Tibial nerve (tissue), 4 donors: ENCODE measurements around the gene PIP4K2C. TPM values are rescaled to one million over a fixed set of nuclear protein-coding genes. Genes with fewer than 3 reads are reported as not detected.

ENCODE experiments used
- DNase-seq, 2 donors: peaks; one replicate each; pipeline ENCODE4 v3.0.0-alpha.2; 2019; ENCODE audit warnings: low spot score in 2 of 2
- H3K27ac ChIP-seq, 4 donors: fragments of 200-600 bp; sonication (generic) in 3 of 4; one replicate each; pipeline ENCODE4 v1.5.1; 2017 to 2019; ENCODE audit warnings: mild to moderate bottlenecking in 1 of 4
- H3K27me3 ChIP-seq, 2 donors: fragments of 200-600 bp; sonication (generic) in 1 of 2; one replicate each; pipeline versions ENCODE4 v1.5.1 to v1.6.0; 2017 to 2019
- H3K36me3 ChIP-seq, 3 donors: fragments of 200-600 bp; sonication (generic); one replicate each; pipeline ENCODE4 v1.5.1; 2018 to 2019
- H3K4me1 ChIP-seq, 4 donors: fragments of 200-600 bp; sonication (generic) in 3 of 4; one replicate each; pipeline ENCODE4 v1.5.1; 2017 to 2019
- H3K4me3 ChIP-seq, 4 donors: fragments of 200-600 bp; sonication (generic) in 3 of 4; one replicate each; pipeline ENCODE4 v1.5.1; 2017 to 2019; ENCODE audit warnings: mild to moderate bottlenecking in 1 of 4, moderate library complexity in 1 of 4
- H3K9me3 ChIP-seq, 4 donors: fragments of 200-600 bp; sonication (generic) in 3 of 4; one replicate each; pipeline ENCODE4 v1.5.1; 2017 to 2019
- EP300 ChIP-seq, 2 donors: sonication (generic); formaldehyde crosslinking; IDR thresholded peaks; one replicate each; pipeline ENCODE4 v1.6.1; 2017; ENCODE audit warnings: antibody characterized with exemption in 2 of 2, mild to moderate bottlenecking in 1 of 2
- POLR2A ChIP-seq, 2 donors: fragments of 450-650 bp; IDR thresholded peaks; one replicate each; pipeline ENCODE4 v1.6.1; 2017; ENCODE audit warnings: antibody characterized with exemption in 2 of 2, mild to moderate bottlenecking in 2 of 2, moderate library complexity in 2 of 2
- WGBS, 2 donors: methylation state at CpG; one replicate each; pipeline ENCODE4 v1.1.5; 2018; 5-methylcytosine and 5-hydroxymethylcytosine counted together
- total RNA-seq, 4 donors: library from RNA; depleted of rRNA; stranded (reverse); fragments of >200 nt; gene quantifications; one replicate each; pipeline ENCODE4 v1.1.0, GENCODE V29; 2016
- TF ChIP-seq, protein P1 (sequence below), 5 experiments: fragments of 200-600 bp in 3 of 5; fragments of 450-650 bp in 2 of 5; sonication (generic) in 3 of 5; IDR thresholded peaks; one replicate each; pipeline ENCODE4 v1.5.1; 2016 to 2019; ENCODE audit warnings: antibody characterized with exemption in 5 of 5, mild to moderate bottlenecking in 3 of 5, moderate library complexity in 2 of 5

The PIP4K2C gene
- total RNA-seq, 4 donors from 2014 or later = 29.5 to 67.7 (median 35.9) TPM

- Histone ChIP-seq H3K27me3 (peaks cover 2 to 28% of the 10 kb centered on the region in 2 donors), H3K27ac (no peak overlapping the region), H3K4me3 (no peak overlapping the region), H3K9me3 (no peaks in the 10 kb centered on the region), H3K36me3 (no peaks in the 10 kb centered on the region), H3K4me1 (peaks cover 0 to 17% (median 7%) of the 10 kb centered on the region in 4 donors)
- WGBS, 2 donors = 78 to 80% methylated on average over 2 of the region's 2 CpGs
- no peak for DNase-seq
- TF ChIP-seq EP300 (IDR thresholded peaks at IDR 0.05) = no peak
- no peak for TF ChIP-seq POLR2A (IDR thresholded peaks at IDR 0.05)
- TF ChIP-seq, protein P1, sequence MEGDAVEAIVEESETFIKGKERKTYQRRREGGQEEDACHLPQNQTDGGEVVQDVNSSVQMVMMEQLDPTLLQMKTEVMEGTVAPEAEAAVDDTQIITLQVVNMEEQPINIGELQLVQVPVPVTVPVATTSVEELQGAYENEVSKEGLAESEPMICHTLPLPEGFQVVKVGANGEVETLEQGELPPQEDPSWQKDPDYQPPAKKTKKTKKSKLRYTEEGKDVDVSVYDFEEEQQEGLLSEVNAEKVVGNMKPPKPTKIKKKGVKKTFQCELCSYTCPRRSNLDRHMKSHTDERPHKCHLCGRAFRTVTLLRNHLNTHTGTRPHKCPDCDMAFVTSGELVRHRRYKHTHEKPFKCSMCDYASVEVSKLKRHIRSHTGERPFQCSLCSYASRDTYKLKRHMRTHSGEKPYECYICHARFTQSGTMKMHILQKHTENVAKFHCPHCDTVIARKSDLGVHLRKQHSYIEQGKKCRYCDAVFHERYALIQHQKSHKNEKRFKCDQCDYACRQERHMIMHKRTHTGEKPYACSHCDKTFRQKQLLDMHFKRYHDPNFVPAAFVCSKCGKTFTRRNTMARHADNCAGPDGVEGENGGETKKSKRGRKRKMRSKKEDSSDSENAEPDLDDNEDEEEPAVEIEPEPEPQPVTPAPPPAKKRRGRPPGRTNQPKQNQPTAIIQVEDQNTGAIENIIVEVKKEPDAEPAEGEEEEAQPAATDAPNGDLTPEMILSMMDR (IDR thresholded peaks at IDR 0.05) = no peak
Measured at GRCh38 chr12:57552306-57552651, 38.7 kb upstream of the PIP4K2C start.

- Histone ChIP-seq H3K4me3 (no peak overlapping the region), H3K9me3 (no peaks in the 10 kb centered on the region), H3K36me3 (no peaks in the 10 kb centered on the region), H3K4me1 (peaks cover 0 to 13% (median 7%) of the 10 kb centered on the region in 4 donors), H3K27me3 (peaks cover 2 to 28% of the 10 kb centered on the region in 2 donors), H3K27ac (no peak overlapping the region)
- WGBS, 2 donors = 43 to 55% methylated on average over 6 of the region's 6 CpGs
- DNase-seq = no peak
- TF ChIP-seq POLR2A (IDR thresholded peaks at IDR 0.05) (no peak), EP300 (IDR thresholded peaks at IDR 0.05) (no peak)
- TF ChIP-seq, protein P1 (IDR thresholded peaks at IDR 0.05) = no peak
Measured at GRCh38 chr12:57552835-57553313, 38.1 kb upstream of the PIP4K2C start.

DNA sequence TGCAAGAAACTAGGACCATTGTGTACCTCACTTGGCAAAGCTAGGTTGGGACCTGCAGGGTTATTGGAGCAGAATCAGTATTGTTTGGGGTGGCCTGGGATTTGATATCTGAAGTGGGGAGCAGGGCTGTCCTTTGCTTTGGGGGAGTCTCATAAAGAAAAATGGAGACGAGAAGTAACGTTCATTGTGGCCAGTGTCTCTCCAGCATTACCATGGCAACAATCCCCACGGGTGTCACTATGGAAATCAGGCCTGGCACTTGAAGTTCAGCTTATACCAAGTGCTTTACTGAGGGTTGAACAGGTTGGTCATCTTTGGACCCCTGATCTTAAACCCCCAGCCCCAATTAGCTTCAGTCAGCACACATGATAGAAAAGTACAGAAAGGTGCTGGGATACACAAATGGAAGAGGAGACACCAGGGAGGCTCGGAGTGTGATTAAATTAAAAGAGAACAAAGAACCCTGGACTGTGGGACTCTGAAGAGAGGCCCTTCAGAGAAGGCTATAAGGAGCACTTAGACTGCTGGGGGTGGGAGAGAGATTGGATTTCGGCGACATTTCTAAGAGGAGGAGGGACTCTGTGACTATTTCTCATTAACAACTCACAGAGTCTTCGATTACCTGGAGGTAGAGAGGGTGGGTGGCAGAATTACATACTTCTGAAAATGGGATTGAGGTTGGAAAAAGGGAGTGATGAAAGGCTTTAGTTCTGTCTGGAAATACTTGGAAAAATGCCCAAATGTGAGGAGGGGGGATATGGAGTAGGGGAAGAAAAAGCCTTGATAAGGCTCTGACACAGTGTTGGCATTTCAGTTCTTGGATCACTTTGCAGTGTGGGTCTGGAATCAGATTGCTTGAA lies 37.4 kb upstream of the PIP4K2C start:
- 49 to 54% methylated on average over 7 of the region's 7 CpGs for WGBS, 2 donors

GRCh38 chr12:57554453-57554852 lies 36.5 kb upstream of the PIP4K2C start:
- TF ChIP-seq POLR2A (IDR thresholded peaks at IDR 0.05) = no peak
- TF ChIP-seq, protein P1 (IDR thresholded peaks at IDR 0.05) = no peak
- no peak for TF ChIP-seq EP300 (IDR thresholded peaks at IDR 0.05)
- H3K4me3 ChIP-seq = no peak overlapping the region
- 89 to 91% methylated on average over 2 of the region's 2 CpGs for WGBS, 2 donors

More for the DNA sequence above, 37.4 kb upstream of the PIP4K2C start:
- no peaks in the 10 kb centered on the region for H3K36me3 ChIP-seq
- peaks cover 0 to 12% (median 7%) of the 10 kb centered on the region in 4 donors for H3K4me1 ChIP-seq
- no peak overlapping the region for H3K4me3 ChIP-seq
- no peaks in the 10 kb centered on the region for H3K9me3 ChIP-seq
- DNase-seq = no peak
- H3K27ac ChIP-seq = no peak overlapping the region
- H3K27me3 ChIP-seq = peaks cover 2 to 25% of the 10 kb centered on the region in 2 donors
- TF ChIP-seq EP300 (IDR thresholded peaks at IDR 0.05) = no peak
- TF ChIP-seq, protein P1 (IDR thresholded peaks at IDR 0.05) = no peak
- TF ChIP-seq POLR2A (IDR thresholded peaks at IDR 0.05) = no peak

GRCh38 chr12:57554897-57555296 lies 36.1 kb upstream of the PIP4K2C start:
- TF ChIP-seq, protein P1 (IDR thresholded peaks at IDR 0.05) = no peak
- TF ChIP-seq EP300 (IDR thresholded peaks at IDR 0.05) (no peak), POLR2A (IDR thresholded peaks at IDR 0.05) (no peak)
- Histone ChIP-seq H3K4me1 (peaks cover 0 to 6% (median 6%) of the 10 kb centered on the region in 4 donors), H3K27ac (no peak overlapping the region), H3K4me3 (no peak overlapping the region), H3K27me3 (peaks cover 0 to 12% of the 10 kb centered on the region in 2 donors), H3K9me3 (no peaks in the 10 kb centered on the region), H3K36me3 (no peaks in the 10 kb centered on the region)
- 89 to 100% methylated on average over 1 of the region's 1 CpG for WGBS, 2 donors
- DNase-seq = no peak

More at GRCh38 chr12:57554453-57554852, 36.5 kb upstream of the PIP4K2C start:
- Histone ChIP-seq H3K36me3 (no peaks in the 10 kb centered on the region), H3K27me3 (peaks cover 2 to 16% of the 10 kb centered on the region in 2 donors), H3K9me3 (no peaks in the 10 kb centered on the region), H3K27ac (no peak overlapping the region), H3K4me1 (peaks cover 0 to 10% (median 7%) of the 10 kb centered on the region in 4 donors)
- no peak for DNase-seq
